ENCODE results near the gene C1orf56. TPM values are rescaled to one million over a fixed set of nuclear protein-coding genes. Genes with fewer than 3 reads are reported as not detected.
"Not testable (repeated sequence)": the region's sequence is repeated elsewhere in the genome, so short reads cannot be mapped to it uniquely, and the experiment has no call there.

C1orf56 gene
- polyA plus RNA-seq, 5 donors, result 9.4 to 11.6 (median 11.0) TPM

DNA sequence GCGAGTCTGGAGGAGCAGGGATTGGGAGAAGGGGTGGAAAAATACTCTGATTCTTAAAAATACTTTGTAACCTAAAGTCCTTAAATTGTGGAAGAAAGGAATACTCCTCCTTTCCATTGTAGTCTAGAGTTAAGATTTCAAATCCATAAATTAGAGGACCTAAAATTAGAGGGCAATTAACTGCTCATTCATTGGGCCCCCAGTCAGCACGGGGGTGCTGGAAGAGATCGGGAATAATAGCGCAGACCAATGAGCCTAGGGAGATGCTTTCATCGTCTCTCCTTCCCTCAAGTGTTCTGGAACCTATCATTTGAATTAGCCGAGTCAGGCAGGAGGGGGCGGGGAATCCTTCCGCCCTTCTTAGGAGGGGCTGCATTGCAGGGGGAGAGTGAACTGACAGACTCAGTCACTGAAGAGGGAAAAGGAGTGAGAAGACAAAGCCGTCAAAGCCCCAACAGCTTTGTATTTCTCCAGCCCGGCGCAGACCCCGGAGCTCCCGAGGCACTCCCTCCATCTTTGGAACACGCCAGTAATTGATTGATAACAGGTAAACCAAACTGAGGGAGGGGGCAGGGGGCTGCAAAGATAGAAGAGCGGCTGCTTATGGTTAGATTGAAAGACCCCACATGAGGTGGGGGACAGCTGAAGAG lies 12.6 kb downstream of the C1orf56 start, which contains the start of gene MLLT11:
TSS of gene MLLT11 (plus strand) at position 391 of the 650 bp plus-strand sequence. CDS start 6,828 bp downstream, outside the sequence.
- DNase-seq, result peak; percentile 75 to 79

GRCh38 chr1:151060657-151061421 lies 13.3 kb downstream of the C1orf56 start:
- DNase-seq, result no peak

DNA sequence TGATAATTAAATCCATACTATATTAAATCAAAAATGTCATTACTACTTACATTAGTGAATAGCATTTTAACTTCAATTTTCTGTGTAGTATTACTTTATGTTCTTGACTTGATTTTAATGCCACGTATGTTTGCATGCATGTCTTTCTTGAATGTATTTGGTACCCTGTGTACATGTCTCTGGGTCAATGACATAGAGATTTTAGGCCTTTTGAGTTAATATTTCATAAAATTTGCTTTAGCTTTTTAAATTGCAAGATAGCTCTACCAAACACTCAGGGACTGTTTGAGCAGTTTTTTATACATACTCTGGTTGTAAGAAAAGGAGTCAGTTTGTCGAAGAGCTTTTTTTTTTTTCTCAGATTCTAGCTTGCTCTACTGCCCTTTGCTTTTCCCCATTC lies 14.2 kb downstream of the C1orf56 start:
- no peak for DNase-seq

GRCh38 chr1:151062741-151063371 lies 15.3 kb downstream of the C1orf56 start:
- DNase-seq, result no peak

GRCh38 chr1:151065089-151065645 lies 17.6 kb downstream of the C1orf56 start:
- no peak for DNase-seq

GRCh38 chr1:151067185-151067584 lies 19.6 kb downstream of the C1orf56 start:
- no peak for DNase-seq

DNA sequence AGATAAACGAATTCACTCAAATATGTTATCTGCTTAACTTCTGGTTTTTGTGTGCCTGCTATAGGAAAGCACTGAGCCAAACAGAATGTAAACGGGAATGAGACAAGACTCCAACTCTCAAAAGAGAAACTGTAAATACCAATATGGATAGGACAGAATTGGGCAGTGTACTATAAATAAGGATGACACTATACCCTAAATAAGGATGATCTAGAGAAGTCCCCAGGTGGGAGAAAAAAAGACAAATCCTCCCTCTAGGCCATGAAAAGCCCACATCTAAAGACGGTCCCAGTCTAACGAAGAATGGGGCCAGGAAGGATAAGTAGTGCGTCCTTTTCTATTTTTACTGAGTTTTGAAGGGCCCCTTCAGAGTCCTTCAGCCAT lies 21.5 kb downstream of the C1orf56 start:
- no peak for DNase-seq

- peak; percentile 96 to 97 for DNase-seq
These were observed 23.1 kb downstream of the C1orf56 start, which contains the start of gene GABPB2 for GRCh38 chr1:151070474-151071276. TSS of gene GABPB2 (plus strand) at chr1:151070761. CDS start at chr1:151088190, 17,429 bp downstream.

DNA sequence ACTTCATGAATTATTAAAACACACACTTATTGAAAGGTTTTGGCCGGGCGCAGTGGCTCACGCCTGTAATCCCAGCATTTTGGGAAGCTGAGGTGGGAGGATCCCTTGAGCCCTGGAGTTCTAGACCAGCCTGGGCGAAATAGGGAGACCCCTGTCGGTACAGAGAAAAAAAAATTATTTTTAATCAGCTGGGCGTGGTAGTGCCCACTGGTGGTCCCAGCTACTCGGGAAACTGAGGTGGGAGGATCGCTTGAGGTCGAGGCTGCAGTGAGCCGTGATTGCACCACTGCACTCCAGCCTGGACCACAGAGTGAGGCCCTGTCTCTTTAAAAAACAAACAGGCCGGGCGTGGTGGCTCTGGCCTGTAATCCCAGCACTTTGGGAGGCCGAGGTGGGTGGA lies 24.7 kb downstream of the C1orf56 start:
- DNase-seq, result no peak

- no peak for DNase-seq
These were observed 38.5 kb downstream of the C1orf56 start for GRCh38 chr1:151085953-151086559.

DNA sequence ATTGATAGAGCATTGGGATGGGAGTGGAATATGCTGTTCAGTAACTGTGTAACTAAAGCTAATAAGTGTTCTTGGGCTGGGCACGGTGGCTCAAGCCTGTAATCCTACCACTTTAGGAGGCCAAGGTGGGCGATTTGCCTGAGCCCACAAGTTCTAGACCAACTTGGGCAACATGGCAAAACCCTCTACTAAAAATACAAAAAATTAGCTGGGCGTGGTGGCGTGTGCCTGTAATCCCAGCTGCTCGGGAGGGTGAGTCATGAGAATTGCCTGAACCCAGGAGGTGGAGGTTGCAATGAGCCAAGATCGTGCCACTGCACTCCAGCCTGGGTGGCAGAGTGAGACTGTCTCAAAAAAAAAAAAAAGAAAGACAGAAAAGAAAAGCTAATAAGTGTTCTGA lies 49.9 kb downstream of the C1orf56 start:
- DNase-seq, result not testable (repeated sequence)

GRCh38 chr1:151098126-151098525 lies 50.6 kb downstream of the C1orf56 start:
- no peak for DNase-seq

Other genes starting within 250 kb of the C1orf56 start
- 10 to 100 TPM; 27.4 to 49.2 (median 35.3) TPM for gene CTSK, start 239.5 kb upstream of the C1orf56 start, polyA plus RNA-seq (ENCODE audit: insufficient read depth in 1 of 5, insufficient read length in 5 of 5, low replicate concordance in 1 of 5)
- gene ARNT, start 171.2 kb upstream of the C1orf56 start, polyA plus RNA-seq (ENCODE audit: insufficient read depth in 1 of 5, insufficient read length in 5 of 5, low replicate concordance in 1 of 5), result 10 to 100 TPM; 62.5 to 88.0 (median 78.2) TPM
- under 1 TPM in 1 of 5 donors, not detected in 4; 0.13 TPM for gene CTXND2, start 160.6 kb upstream of the C1orf56 start, polyA plus RNA-seq (ENCODE audit: insufficient read depth in 1 of 5, insufficient read length in 5 of 5, low replicate concordance in 1 of 5)
- 100 to 1,000 TPM in 1 of 5 donors, 10 to 100 TPM in 4; 67.5 to 102 (median 83.8) TPM for gene SETDB1, start 121.4 kb upstream of the C1orf56 start, polyA plus RNA-seq (ENCODE audit: insufficient read depth in 1 of 5, insufficient read length in 5 of 5, low replicate concordance in 1 of 5)
- gene CERS2, start 72.9 kb upstream of the C1orf56 start, polyA plus RNA-seq (ENCODE audit: insufficient read depth in 1 of 5, insufficient read length in 5 of 5, low replicate concordance in 1 of 5), result 100 to 1,000 TPM; 232 to 283 (median 242) TPM
- 1 to 10 TPM; 7.7 to 9.7 (median 8.6) TPM for gene ANXA9, start 65.5 kb upstream of the C1orf56 start, polyA plus RNA-seq (ENCODE audit: insufficient read depth in 1 of 5, insufficient read length in 5 of 5, low replicate concordance in 1 of 5)
- gene MINDY1, start 40.8 kb upstream of the C1orf56 start, polyA plus RNA-seq (ENCODE audit: insufficient read depth in 1 of 5, insufficient read length in 5 of 5, low replicate concordance in 1 of 5), result 10 to 100 TPM; 32.3 to 46.9 (median 42.6) TPM
- gene PRUNE1, start 39.3 kb upstream of the C1orf56 start, polyA plus RNA-seq (ENCODE audit: insufficient read depth in 1 of 5, insufficient read length in 5 of 5, low replicate concordance in 1 of 5), result 10 to 100 TPM; 33.2 to 44.5 (median 40.8) TPM
- 10 to 100 TPM in 1 of 5 donors, 1 to 10 TPM in 4; 5.9 to 11.1 (median 8.6) TPM for gene BNIPL, start 11.2 kb upstream of the C1orf56 start, polyA plus RNA-seq (ENCODE audit: insufficient read depth in 1 of 5, insufficient read length in 5 of 5, low replicate concordance in 1 of 5)
- gene CDC42SE1, start 11.9 kb downstream of the C1orf56 start, polyA plus RNA-seq (ENCODE audit: insufficient read depth in 1 of 5, insufficient read length in 5 of 5, low replicate concordance in 1 of 5), result 100 to 1,000 TPM; 108 to 125 (median 114) TPM
- gene MLLT11, start 12.6 kb downstream of the C1orf56 start, polyA plus RNA-seq (ENCODE audit: insufficient read depth in 1 of 5, insufficient read length in 5 of 5, low replicate concordance in 1 of 5), result 10 to 100 TPM; 19.8 to 24.2 (median 23.2) TPM
- gene GABPB2, start 23.0 kb downstream of the C1orf56 start, polyA plus RNA-seq (ENCODE audit: insufficient read depth in 1 of 5, insufficient read length in 5 of 5, low replicate concordance in 1 of 5), result 10 to 100 TPM in 4 of 5 donors, 1 to 10 TPM in 1; 8.2 to 13.5 (median 10.9) TPM
- 10 to 100 TPM; 21.8 to 27.0 (median 25.1) TPM for gene SEMA6C, start 98.9 kb downstream of the C1orf56 start, polyA plus RNA-seq (ENCODE audit: insufficient read depth in 1 of 5, insufficient read length in 5 of 5, low replicate concordance in 1 of 5)
- 1 to 10 TPM; 1.9 to 2.8 (median 2.5) TPM for gene TNFAIP8L2, start 108.9 kb downstream of the C1orf56 start, polyA plus RNA-seq (ENCODE audit: insufficient read depth in 1 of 5, insufficient read length in 5 of 5, low replicate concordance in 1 of 5)
- 10 to 100 TPM; 15.7 to 18.6 (median 15.8) TPM for gene LYSMD1, start 118.2 kb downstream of the C1orf56 start, polyA plus RNA-seq (ENCODE audit: insufficient read depth in 1 of 5, insufficient read length in 5 of 5, low replicate concordance in 1 of 5)
- 10 to 100 TPM; 34.8 to 41.0 (median 39.2) TPM for gene SCNM1, start 118.4 kb downstream of the C1orf56 start, polyA plus RNA-seq (ENCODE audit: insufficient read depth in 1 of 5, insufficient read length in 5 of 5, low replicate concordance in 1 of 5)
- gene TMOD4, start 128.2 kb downstream of the C1orf56 start, polyA plus RNA-seq (ENCODE audit: insufficient read depth in 1 of 5, insufficient read length in 5 of 5, low replicate concordance in 1 of 5), result 1 to 10 TPM; 1.1 to 3.2 (median 1.7) TPM
- 10 to 100 TPM; 56.3 to 68.0 (median 64.0) TPM for gene VPS72, start 142.4 kb downstream of the C1orf56 start, polyA plus RNA-seq (ENCODE audit: insufficient read depth in 1 of 5, insufficient read length in 5 of 5, low replicate concordance in 1 of 5)
- 10 to 100 TPM; 61.2 to 66.1 (median 62.2) TPM for gene PIP5K1A, start 150.8 kb downstream of the C1orf56 start, polyA plus RNA-seq (ENCODE audit: insufficient read depth in 1 of 5, insufficient read length in 5 of 5, low replicate concordance in 1 of 5)
- gene PSMD4, start 207.0 kb downstream of the C1orf56 start, polyA plus RNA-seq (ENCODE audit: insufficient read depth in 1 of 5, insufficient read length in 5 of 5, low replicate concordance in 1 of 5), result 100 to 1,000 TPM; 135 to 163 (median 145) TPM
- gene ZNF687, start 234.5 kb downstream of the C1orf56 start, polyA plus RNA-seq (ENCODE audit: insufficient read depth in 1 of 5, insufficient read length in 5 of 5, low replicate concordance in 1 of 5), result 10 to 100 TPM; 15.2 to 19.8 (median 16.1) TPM

All from right lung (tissue), 5 donors.